ENCODE data around the gene OMA1. TPM values are rescaled to one million over a fixed set of nuclear protein-coding genes. Genes with fewer than 3 reads are reported as not detected.

The OMA1 gene
- total RNA-seq, 1 donor from 2014 or later = 34.8 TPM

- no peak for DNase-seq (ENCODE audit: low spot score)
Measured at GRCh38 chr1:58459911-58460310, 86.6 kb downstream of the OMA1 start.

GRCh38 chr1:58457023-58457635 lies 89.4 kb downstream of the OMA1 start:
- peak; percentile 83 for DNase-seq (ENCODE audit: low spot score)

DNA sequence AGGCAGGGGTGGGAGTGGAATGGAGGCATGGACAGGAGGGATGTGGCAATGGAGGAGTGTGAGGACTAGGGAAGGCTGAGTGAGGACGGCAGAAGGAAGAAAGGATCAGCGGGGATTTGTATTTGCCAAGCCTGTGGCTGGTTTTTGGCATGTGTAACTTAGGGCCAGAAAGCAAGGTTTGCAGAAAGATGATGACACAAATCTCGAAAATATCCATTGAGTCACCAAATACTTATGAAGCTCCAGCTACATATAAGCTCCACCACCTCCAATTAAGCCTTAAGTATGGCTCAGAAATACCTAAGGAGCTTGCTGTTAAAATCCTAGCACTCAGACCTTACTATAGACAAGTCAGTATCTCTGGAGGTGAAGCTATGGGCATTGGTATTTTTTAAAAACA lies 90.1 kb downstream of the OMA1 start:
- no peak for DNase-seq (ENCODE audit: low spot score)

GRCh38 chr1:58454807-58455206 lies 91.7 kb downstream of the OMA1 start:
- DNase-seq (ENCODE audit: low spot score) = no peak

DNA sequence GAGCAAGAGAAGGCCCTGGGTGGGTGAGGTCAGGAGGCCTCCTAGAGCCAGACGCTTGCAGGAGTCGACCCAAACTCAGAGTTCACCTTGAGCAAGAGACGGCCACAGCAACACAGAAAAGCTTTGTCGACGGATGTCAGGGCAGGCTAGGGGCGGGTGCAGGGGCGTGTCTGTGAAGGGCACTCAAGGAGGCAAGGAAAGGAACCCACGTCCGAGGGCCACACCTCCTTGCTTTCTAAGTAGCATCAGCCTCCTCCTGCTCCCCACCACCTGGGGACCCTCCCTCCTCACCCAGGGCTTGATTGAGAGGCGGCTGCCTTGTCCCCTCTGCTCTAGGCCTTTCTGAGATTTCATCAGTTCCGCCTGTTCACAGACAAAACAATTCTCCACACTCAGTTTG lies 92.1 kb downstream of the OMA1 start:
- DNase-seq (ENCODE audit: low spot score) = no peak

- no peak for DNase-seq (ENCODE audit: low spot score)
Measured at GRCh38 chr1:58451560-58452191, 94.8 kb downstream of the OMA1 start.

GRCh38 chr1:58447886-58448285 lies 98.6 kb downstream of the OMA1 start:
- DNase-seq (ENCODE audit: low spot score) = no peak

DNA sequence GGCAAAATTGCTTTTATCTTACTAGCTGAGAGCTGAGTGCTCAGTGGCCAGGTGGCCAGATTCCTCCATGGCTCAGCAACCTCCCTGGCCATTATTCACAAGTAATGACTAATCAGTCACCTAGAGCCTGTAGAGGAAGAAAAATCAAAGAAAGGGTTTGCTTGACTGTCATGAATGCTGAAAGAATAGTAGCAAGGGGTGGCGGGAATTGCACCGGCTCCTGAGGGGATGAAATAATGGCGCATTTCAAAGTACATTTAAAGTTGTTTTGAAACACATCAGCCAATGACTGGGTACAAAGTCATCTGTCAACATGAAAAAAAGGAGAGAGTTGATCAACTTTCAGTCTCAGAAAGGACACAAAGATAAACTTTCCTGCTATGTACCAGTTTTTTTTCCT lies 99.5 kb downstream of the OMA1 start:
- no peak for DNase-seq (ENCODE audit: low spot score)

GRCh38 chr1:58446368-58446767 lies 100.2 kb downstream of the OMA1 start:
- DNase-seq (ENCODE audit: low spot score) = peak; percentile 19

- no peak for DNase-seq (ENCODE audit: low spot score)
Measured at GRCh38 chr1:58443986-58444868, 102.3 kb downstream of the OMA1 start.

GRCh38 chr1:58442114-58442513 lies 104.4 kb downstream of the OMA1 start:
- no peak for DNase-seq (ENCODE audit: low spot score)

DNA sequence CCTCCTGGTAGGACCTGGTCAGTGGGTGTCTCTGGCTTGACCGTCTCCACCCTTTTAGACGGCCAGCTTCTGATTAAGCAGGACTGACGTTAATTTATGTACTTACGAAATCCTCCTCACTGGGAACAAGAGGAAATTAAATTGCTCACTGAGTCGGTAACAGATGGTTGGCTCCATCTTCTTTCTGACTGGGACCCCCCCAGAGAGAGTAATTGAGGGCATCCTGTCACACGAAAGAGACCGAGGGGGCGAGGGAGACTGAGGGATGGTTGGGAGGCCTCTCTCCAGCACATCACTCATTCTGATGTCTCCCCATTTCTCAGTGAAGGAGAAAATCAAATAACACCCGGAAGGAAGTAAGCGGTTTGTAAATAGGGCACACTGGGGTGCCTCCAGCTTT lies 104.8 kb downstream of the OMA1 start:
- no peak for DNase-seq (ENCODE audit: low spot score)

DNA sequence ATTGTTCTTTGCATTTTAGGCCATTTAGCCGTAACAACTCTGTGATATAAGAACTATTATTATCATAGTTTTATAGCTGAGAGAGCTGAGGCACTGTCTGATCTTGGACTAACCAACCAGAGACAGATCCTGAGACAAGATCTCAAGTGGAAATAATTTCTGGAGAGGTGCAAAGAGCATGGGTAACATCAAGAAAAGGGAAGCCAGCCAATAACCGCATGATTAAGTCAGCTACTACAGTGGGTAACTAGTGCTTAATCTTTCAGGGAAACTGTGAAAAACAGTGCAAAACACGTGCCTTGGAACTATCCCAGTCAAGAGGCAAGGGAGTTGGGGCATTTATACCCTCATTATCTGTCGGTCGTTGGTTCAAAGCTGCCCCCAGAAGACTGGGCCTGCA lies 105.8 kb downstream of the OMA1 start:
- DNase-seq (ENCODE audit: low spot score) = no peak

GRCh38 chr1:58439946-58440345 lies 106.6 kb downstream of the OMA1 start:
- DNase-seq (ENCODE audit: low spot score) = no peak

- DNase-seq (ENCODE audit: low spot score) = no peak
Measured at GRCh38 chr1:58438468-58438867, 108.1 kb downstream of the OMA1 start.

DNA sequence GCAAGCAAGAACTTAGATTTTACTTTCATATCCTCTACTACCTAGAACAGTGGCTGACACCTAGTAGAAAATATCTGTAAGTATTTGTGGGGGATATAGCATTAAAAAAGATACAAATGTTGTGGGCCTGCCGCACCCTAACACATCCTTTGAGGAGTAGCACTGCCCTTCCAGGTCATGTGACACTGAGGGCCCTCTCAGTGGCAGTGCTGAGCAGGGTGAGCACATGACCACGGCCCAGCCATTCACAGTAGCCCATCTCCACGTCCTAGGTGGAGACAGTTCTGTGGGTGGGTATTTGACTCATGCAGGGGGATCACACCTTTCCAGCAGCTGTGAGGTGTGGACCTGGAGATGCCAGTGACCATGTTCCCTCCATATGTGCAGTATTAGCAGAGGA lies 108.9 kb downstream of the OMA1 start:
- no peak for DNase-seq (ENCODE audit: low spot score)

GRCh38 chr1:58436615-58437297 lies 109.8 kb downstream of the OMA1 start:
- DNase-seq (ENCODE audit: low spot score) = no peak

- DNase-seq (ENCODE audit: low spot score) = no peak
Measured at GRCh38 chr1:58435376-58435775, 111.2 kb downstream of the OMA1 start.

- DNase-seq (ENCODE audit: low spot score) = no peak
Measured at GRCh38 chr1:58434607-58435006, 111.9 kb downstream of the OMA1 start.

- DNase-seq (ENCODE audit: low spot score) = no peak
Measured at GRCh38 chr1:58434181-58434580, 112.3 kb downstream of the OMA1 start.

- DNase-seq (ENCODE audit: low spot score) = no peak
Measured at GRCh38 chr1:58432851-58433668, 113.5 kb downstream of the OMA1 start.
